GM19395 (cell line): ENCODE data around the gene GLIPR1.
"Not testable (repeated sequence)": the region's sequence is repeated elsewhere in the genome, so short reads cannot be mapped to it uniquely, and the experiment has no call there.

Experiments used
- ATAC-seq: cut with Tn5 transposase; IDR thresholded peaks from one replicate; pipeline ENCODE4 v1.9.1; 2021; ENCODE audit warnings: mild to moderate bottlenecking, moderate library complexity; ENCODE audit not compliant: unreplicated experiment

The GLIPR1 gene

GRCh38 chr12:75508159-75508558 lies 27.6 kb downstream of the GLIPR1 start:
- ATAC-seq: no peak

- no peak for ATAC-seq
Observed at GRCh38 chr12:75509621-75510020, 29.1 kb downstream of the GLIPR1 start.

GRCh38 chr12:75511116-75512048 lies 30.8 kb downstream of the GLIPR1 start, which contains the start of gene KRR1:
TSS of gene KRR1 (minus strand) at chr12:75511609. CDS start at chr12:75511597, 12 bp downstream.
- peak; percentile 98 for ATAC-seq

- ATAC-seq: not testable (repeated sequence)
Observed at GRCh38 chr12:75521224-75521623, 40.7 kb downstream of the GLIPR1 start.

GRCh38 chr12:75522124-75522523 lies 41.6 kb downstream of the GLIPR1 start:
- ATAC-seq: not testable (repeated sequence)

- ATAC-seq: no peak
Observed at GRCh38 chr12:75525263-75525662, 44.7 kb downstream of the GLIPR1 start.

- ATAC-seq: peak; percentile 99
Observed at GRCh38 chr12:75526655-75527511, 46.3 kb downstream of the GLIPR1 start.

GRCh38 chr12:75528272-75528671 lies 47.7 kb downstream of the GLIPR1 start:
- no peak for ATAC-seq

GRCh38 chr12:75528692-75529091 lies 48.1 kb downstream of the GLIPR1 start:
- no peak for ATAC-seq

GRCh38 chr12:75529316-75529715 lies 48.8 kb downstream of the GLIPR1 start:
- no peak for ATAC-seq

- no peak for ATAC-seq
Observed at GRCh38 chr12:75529826-75530225, 49.3 kb downstream of the GLIPR1 start.

GRCh38 chr12:75533239-75533638 lies 52.7 kb downstream of the GLIPR1 start:
- no peak for ATAC-seq

- no peak for ATAC-seq
Observed at GRCh38 chr12:75539889-75540288, 59.3 kb downstream of the GLIPR1 start.

GRCh38 chr12:75542942-75543341 lies 62.4 kb downstream of the GLIPR1 start:
- no peak for ATAC-seq

- no peak for ATAC-seq
Observed at GRCh38 chr12:75543529-75543928, 63.0 kb downstream of the GLIPR1 start.

- no peak for ATAC-seq
Observed at GRCh38 chr12:75545636-75546035, 65.1 kb downstream of the GLIPR1 start.

GRCh38 chr12:75548879-75549278 lies 68.3 kb downstream of the GLIPR1 start:
- ATAC-seq: no peak

- no peak for ATAC-seq
Observed at GRCh38 chr12:75549989-75550388, 69.4 kb downstream of the GLIPR1 start.

GRCh38 chr12:75550401-75551240 lies 70.1 kb downstream of the GLIPR1 start:
- no peak for ATAC-seq

GRCh38 chr12:75551477-75551876 lies 70.9 kb downstream of the GLIPR1 start:
- no peak for ATAC-seq

- no peak for ATAC-seq
Observed at GRCh38 chr12:75553398-75553797, 72.8 kb downstream of the GLIPR1 start.
